Muscle of leg (tissue), 11 donors: ENCODE measurements around the gene TP53BP2. TPM values are rescaled to one million over a fixed set of nuclear protein-coding genes. Genes with fewer than 3 reads are reported as not detected.

ENCODE experiments used
- DNase-seq: peaks from one replicate; pipeline ENCODE4 v3.0.0; 2013
- H3K27ac ChIP-seq: one replicate; pipeline ENCODE4 v1.5.1; 2013; ENCODE audit warnings: mild to moderate bottlenecking, low read length, control low read depth
- H3K27me3 ChIP-seq: one replicate; pipeline ENCODE4 v1.6.1; 2013; ENCODE audit warnings: low read length; ENCODE audit not compliant: control insufficient read depth, insufficient read depth
- H3K36me3 ChIP-seq: one replicate; pipeline ENCODE4 v1.6.1; 2013; ENCODE audit warnings: low read length; ENCODE audit not compliant: control insufficient read depth, insufficient read depth
- H3K4me1 ChIP-seq: one replicate; pipeline ENCODE4 v1.6.1; 2013; ENCODE audit warnings: low read length; ENCODE audit not compliant: control insufficient read depth, insufficient read depth
- H3K4me3 ChIP-seq: one replicate; pipeline ENCODE4 v1.5.1; 2013; ENCODE audit warnings: low read length, control low read depth
- H3K9me3 ChIP-seq: replicated peaks from 2 replicates; pipeline ENCODE4 v1.6.1; 2013; ENCODE audit warnings: low read depth, low read length; ENCODE audit not compliant: control insufficient read depth
- WGBS: methylation state at CpG from one replicate; pipeline ENCODE4 v1.1.5; 2013; ENCODE audit warnings: missing lambda C conversion rate; ENCODE audit not compliant: insufficient coverage; 5-methylcytosine and 5-hydroxymethylcytosine counted together
- polyA plus RNA-seq, 8 donors: library from polyadenylated mRNA; unstranded; fragments of 120-200 nt; gene quantifications; one replicate each; pipeline versions ENCODE4 v1.2.1 to v1.2.3, GENCODE V29; 2013; ENCODE audit warnings: inconsistent platforms in 1 of 8, low replicate concordance in 1 of 8; ENCODE audit not compliant: insufficient read length in 8 of 8, insufficient read depth in 1 of 8
- total RNA-seq: library from RNA; stranded (reverse); fragments of 120-200 nt; gene quantifications from one replicate; pipeline ENCODE4 v1.2.4, GENCODE V29; 2013

TP53BP2 gene
- total and polyA plus RNA-seq, 9 donors: 25.5 to 41.1 (median 34.2) TPM

- no peaks in the 10 kb centered on the region for H3K4me1 ChIP-seq
- peaks cover 91% of the 10 kb centered on the region for H3K36me3 ChIP-seq
- H3K27ac ChIP-seq: no peak overlapping the region
- H3K27me3 ChIP-seq: no peaks in the 10 kb centered on the region
- no peak overlapping the region for H3K4me3 ChIP-seq
- 89% methylated on average over 14 of the region's 20 CpGs for WGBS
- no peak for DNase-seq
- no peaks in the 10 kb centered on the region for H3K9me3 ChIP-seq
Measured at GRCh38 chr1:223756806-223757700, 88.7 kb downstream of the TP53BP2 start.

- no peak overlapping the region for H3K4me3 ChIP-seq
- no peak overlapping the region for H3K27ac ChIP-seq
- H3K27me3 ChIP-seq: no peaks in the 10 kb centered on the region
- 74% methylated on average over 7 of the region's 13 CpGs for WGBS
- peaks cover 5% of the 10 kb centered on the region for H3K4me1 ChIP-seq
- H3K36me3 ChIP-seq: peaks cover 93% of the 10 kb centered on the region
- H3K9me3 ChIP-seq: no peaks in the 10 kb centered on the region
- DNase-seq: no peak
Measured at GRCh38 chr1:223755992-223756775, 89.6 kb downstream of the TP53BP2 start.

GRCh38 chr1:223755432-223755792 is 90.3 kb downstream of the TP53BP2 start:
- Histone ChIP-seq H3K4me3 (no peak overlapping the region), H3K36me3 (peaks cover 93% of the 10 kb centered on the region), H3K9me3 (no peaks in the 10 kb centered on the region), H3K4me1 (peaks cover 11% of the 10 kb centered on the region), H3K27me3 (no peaks in the 10 kb centered on the region), H3K27ac (no peak overlapping the region)
- DNase-seq: no peak
- 87% methylated on average over 5 of the region's 9 CpGs for WGBS

- DNase-seq: no peak
- Histone ChIP-seq H3K9me3 (no peaks in the 10 kb centered on the region), H3K36me3 (peaks cover 92% of the 10 kb centered on the region), H3K27ac (no peak overlapping the region), H3K4me1 (peaks cover 11% of the 10 kb centered on the region), H3K27me3 (no peaks in the 10 kb centered on the region), H3K4me3 (no peak overlapping the region)
- 86% methylated on average over 17 of the region's 17 CpGs for WGBS
Measured at GRCh38 chr1:223754681-223755431, 90.9 kb downstream of the TP53BP2 start.

GRCh38 chr1:223752721-223753515 is 92.8 kb downstream of the TP53BP2 start:
- Histone ChIP-seq H3K4me3 (no peak overlapping the region), H3K27me3 (no peaks in the 10 kb centered on the region), H3K4me1 (peaks cover 23% of the 10 kb centered on the region), H3K36me3 (peaks cover 87% of the 10 kb centered on the region), H3K9me3 (no peaks in the 10 kb centered on the region), H3K27ac (no peak overlapping the region)
- 90% methylated on average over 10 of the region's 15 CpGs for WGBS
- no peak for DNase-seq

GRCh38 chr1:223751696-223752095 is 94.1 kb downstream of the TP53BP2 start:
- no peaks in the 10 kb centered on the region for H3K27me3 ChIP-seq
- no peaks in the 10 kb centered on the region for H3K9me3 ChIP-seq
- H3K27ac ChIP-seq: no peak overlapping the region
- no CpG with 5 or more reads among the region's 4 CpGs for WGBS
- no peak overlapping the region for H3K4me3 ChIP-seq
- DNase-seq: peak; percentile 85
- peaks cover 25% of the 10 kb centered on the region for H3K4me1 ChIP-seq
- H3K36me3 ChIP-seq: peaks cover 89% of the 10 kb centered on the region

GRCh38 chr1:223750730-223751570 is 94.8 kb downstream of the TP53BP2 start:
- Histone ChIP-seq H3K36me3 (peaks cover 85% of the 10 kb centered on the region), H3K4me1 (peaks cover 25% of the 10 kb centered on the region), H3K27ac (no peak overlapping the region), H3K9me3 (no peaks in the 10 kb centered on the region), H3K4me3 (no peak overlapping the region), H3K27me3 (no peaks in the 10 kb centered on the region)
- 63% methylated on average over 9 of the region's 13 CpGs for WGBS
- no peak for DNase-seq

GRCh38 chr1:223748773-223749733 is 96.7 kb downstream of the TP53BP2 start:
- WGBS: 5% methylated on average over 46 of the region's 61 CpGs
- Histone ChIP-seq H3K36me3 (peaks cover 85% of the 10 kb centered on the region), H3K27me3 (no peaks in the 10 kb centered on the region), H3K27ac (peak overlapping the region; percentile 74), H3K4me1 (peaks cover 25% of the 10 kb centered on the region), H3K9me3 (no peaks in the 10 kb centered on the region), H3K4me3 (peak overlapping the region; percentile 36)
- peak; percentile 78 for DNase-seq
